Measurements from ENCODE around the gene NSRP1. TPM values are rescaled to one million over a fixed set of nuclear protein-coding genes. Genes with fewer than 3 reads are reported as not detected.

NSRP1 gene
- total and polyA plus RNA-seq, 2 of the 8 experiments (the other 6 are each of a cell fraction or from before 2014, with no cell fraction given): 6.1 to 22.4 TPM

DNA sequence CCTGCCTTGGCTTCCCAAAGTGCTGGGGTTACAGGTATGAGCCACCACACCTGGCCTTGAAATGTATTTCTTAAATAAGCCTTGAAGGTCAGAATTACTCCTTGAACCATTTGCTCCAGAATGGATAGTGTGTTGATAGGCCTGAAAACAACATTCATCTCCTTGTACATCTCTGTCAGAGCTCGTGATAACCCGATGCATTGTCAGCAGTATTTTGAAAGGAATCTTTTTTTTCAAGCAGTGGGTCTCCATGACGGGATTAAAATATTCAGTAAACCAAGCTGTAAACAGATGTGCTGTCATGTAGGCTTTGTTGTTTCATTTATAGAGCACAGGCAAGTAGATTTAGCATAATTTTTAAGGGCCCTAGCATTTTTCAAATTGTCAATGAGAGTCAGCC lies 16.6 kb downstream of the NSRP1 start (continued):
- TF ChIP-seq, protein P1, sequence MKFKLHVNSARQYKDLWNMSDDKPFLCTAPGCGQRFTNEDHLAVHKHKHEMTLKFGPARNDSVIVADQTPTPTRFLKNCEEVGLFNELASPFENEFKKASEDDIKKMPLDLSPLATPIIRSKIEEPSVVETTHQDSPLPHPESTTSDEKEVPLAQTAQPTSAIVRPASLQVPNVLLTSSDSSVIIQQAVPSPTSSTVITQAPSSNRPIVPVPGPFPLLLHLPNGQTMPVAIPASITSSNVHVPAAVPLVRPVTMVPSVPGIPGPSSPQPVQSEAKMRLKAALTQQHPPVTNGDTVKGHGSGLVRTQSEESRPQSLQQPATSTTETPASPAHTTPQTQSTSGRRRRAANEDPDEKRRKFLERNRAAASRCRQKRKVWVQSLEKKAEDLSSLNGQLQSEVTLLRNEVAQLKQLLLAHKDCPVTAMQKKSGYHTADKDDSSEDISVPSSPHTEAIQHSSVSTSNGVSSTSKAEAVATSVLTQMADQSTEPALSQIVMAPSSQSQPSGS (IDR thresholded peaks at IDR 0.05; ENCODE audit: low read length): no peak
- no peak for TF ChIP-seq HDAC2 (IDR thresholded peaks at IDR 0.05; ENCODE audit: borderline replicate concordance in 1 of 2, low read depth in 2 of 2, low read length in 2 of 2)
- TF ChIP-seq NANOG (IDR thresholded peaks at IDR 0.05; ENCODE audit: insufficient read depth, low read depth, low read length, poor library complexity, severe bottlenecking): no peak
- TF ChIP-seq, protein P2, sequence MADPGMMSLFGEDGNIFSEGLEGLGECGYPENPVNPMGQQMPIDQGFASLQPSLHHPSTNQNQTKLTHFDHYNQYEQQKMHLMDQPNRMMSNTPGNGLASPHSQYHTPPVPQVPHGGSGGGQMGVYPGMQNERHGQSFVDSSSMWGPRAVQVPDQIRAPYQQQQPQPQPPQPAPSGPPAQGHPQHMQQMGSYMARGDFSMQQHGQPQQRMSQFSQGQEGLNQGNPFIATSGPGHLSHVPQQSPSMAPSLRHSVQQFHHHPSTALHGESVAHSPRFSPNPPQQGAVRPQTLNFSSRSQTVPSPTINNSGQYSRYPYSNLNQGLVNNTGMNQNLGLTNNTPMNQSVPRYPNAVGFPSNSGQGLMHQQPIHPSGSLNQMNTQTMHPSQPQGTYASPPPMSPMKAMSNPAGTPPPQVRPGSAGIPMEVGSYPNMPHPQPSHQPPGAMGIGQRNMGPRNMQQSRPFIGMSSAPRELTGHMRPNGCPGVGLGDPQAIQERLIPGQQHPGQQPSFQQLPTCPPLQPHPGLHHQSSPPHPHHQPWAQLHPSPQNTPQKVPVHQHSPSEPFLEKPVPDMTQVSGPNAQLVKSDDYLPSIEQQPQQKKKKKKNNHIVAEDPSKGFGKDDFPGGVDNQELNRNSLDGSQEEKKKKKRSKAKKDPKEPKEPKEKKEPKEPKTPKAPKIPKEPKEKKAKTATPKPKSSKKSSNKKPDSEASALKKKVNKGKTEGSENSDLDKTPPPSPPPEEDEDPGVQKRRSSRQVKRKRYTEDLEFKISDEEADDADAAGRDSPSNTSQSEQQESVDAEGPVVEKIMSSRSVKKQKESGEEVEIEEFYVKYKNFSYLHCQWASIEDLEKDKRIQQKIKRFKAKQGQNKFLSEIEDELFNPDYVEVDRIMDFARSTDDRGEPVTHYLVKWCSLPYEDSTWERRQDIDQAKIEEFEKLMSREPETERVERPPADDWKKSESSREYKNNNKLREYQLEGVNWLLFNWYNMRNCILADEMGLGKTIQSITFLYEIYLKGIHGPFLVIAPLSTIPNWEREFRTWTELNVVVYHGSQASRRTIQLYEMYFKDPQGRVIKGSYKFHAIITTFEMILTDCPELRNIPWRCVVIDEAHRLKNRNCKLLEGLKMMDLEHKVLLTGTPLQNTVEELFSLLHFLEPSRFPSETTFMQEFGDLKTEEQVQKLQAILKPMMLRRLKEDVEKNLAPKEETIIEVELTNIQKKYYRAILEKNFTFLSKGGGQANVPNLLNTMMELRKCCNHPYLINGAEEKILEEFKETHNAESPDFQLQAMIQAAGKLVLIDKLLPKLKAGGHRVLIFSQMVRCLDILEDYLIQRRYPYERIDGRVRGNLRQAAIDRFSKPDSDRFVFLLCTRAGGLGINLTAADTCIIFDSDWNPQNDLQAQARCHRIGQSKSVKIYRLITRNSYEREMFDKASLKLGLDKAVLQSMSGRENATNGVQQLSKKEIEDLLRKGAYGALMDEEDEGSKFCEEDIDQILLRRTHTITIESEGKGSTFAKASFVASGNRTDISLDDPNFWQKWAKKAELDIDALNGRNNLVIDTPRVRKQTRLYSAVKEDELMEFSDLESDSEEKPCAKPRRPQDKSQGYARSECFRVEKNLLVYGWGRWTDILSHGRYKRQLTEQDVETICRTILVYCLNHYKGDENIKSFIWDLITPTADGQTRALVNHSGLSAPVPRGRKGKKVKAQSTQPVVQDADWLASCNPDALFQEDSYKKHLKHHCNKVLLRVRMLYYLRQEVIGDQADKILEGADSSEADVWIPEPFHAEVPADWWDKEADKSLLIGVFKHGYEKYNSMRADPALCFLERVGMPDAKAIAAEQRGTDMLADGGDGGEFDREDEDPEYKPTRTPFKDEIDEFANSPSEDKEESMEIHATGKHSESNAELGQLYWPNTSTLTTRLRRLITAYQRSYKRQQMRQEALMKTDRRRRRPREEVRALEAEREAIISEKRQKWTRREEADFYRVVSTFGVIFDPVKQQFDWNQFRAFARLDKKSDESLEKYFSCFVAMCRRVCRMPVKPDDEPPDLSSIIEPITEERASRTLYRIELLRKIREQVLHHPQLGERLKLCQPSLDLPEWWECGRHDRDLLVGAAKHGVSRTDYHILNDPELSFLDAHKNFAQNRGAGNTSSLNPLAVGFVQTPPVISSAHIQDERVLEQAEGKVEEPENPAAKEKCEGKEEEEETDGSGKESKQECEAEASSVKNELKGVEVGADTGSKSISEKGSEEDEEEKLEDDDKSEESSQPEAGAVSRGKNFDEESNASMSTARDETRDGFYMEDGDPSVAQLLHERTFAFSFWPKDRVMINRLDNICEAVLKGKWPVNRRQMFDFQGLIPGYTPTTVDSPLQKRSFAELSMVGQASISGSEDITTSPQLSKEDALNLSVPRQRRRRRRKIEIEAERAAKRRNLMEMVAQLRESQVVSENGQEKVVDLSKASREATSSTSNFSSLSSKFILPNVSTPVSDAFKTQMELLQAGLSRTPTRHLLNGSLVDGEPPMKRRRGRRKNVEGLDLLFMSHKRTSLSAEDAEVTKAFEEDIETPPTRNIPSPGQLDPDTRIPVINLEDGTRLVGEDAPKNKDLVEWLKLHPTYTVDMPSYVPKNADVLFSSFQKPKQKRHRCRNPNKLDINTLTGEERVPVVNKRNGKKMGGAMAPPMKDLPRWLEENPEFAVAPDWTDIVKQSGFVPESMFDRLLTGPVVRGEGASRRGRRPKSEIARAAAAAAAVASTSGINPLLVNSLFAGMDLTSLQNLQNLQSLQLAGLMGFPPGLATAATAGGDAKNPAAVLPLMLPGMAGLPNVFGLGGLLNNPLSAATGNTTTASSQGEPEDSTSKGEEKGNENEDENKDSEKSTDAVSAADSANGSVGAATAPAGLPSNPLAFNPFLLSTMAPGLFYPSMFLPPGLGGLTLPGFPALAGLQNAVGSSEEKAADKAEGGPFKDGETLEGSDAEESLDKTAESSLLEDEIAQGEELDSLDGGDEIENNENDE (IDR thresholded peaks at IDR 0.05; ENCODE audit: insufficient replicate concordance, low read length): no peak
- TF ChIP-seq TEAD4 (IDR thresholded peaks at IDR 0.05; ENCODE audit: low read depth, low read length): no peak
